ENCODE measurements around the gene REC8.

- TF ChIP-seq CTCF (IDR thresholded peaks at IDR 0.05): no peak
- no peak for TF ChIP-seq POLR2A (IDR thresholded peaks at IDR 0.05)
These were observed 32.5 kb upstream of the REC8 start for GRCh38 chr14:24139272-24139934.

All from heart left ventricle (tissue), 13 donors.